ENCODE data around the gene AS3MT. TPM values are rescaled to one million over a fixed set of nuclear protein-coding genes. Genes with fewer than 3 reads are reported as not detected.
"Not testable (repeated sequence)": the region's sequence is repeated elsewhere in the genome, so short reads cannot be mapped to it uniquely, and the experiment has no call there.

The AS3MT gene
- total RNA-seq, 1 donor: 5.2 TPM

GRCh38 chr10:102845352-102845902 is 23.8 kb upstream of the AS3MT start:
- TF ChIP-seq CTCF (IDR thresholded peaks at IDR 0.05; ENCODE audit: insufficient read depth, low read depth, low read length): no peak
- DNase-seq (ENCODE audit: low read depth): no peak
- no peak overlapping the region for H3K4me3 ChIP-seq (ENCODE audit: low read depth, low read length)

- TF ChIP-seq CTCF (IDR thresholded peaks at IDR 0.05; ENCODE audit: insufficient read depth, low read depth, low read length): no peak
- H3K4me3 ChIP-seq (ENCODE audit: low read depth, low read length): no peak overlapping the region
- no peak for DNase-seq (ENCODE audit: low read depth)
Measured at GRCh38 chr10:102850025-102850518, 19.2 kb upstream of the AS3MT start.

GRCh38 chr10:102853237-102853636 is 16.0 kb upstream of the AS3MT start:
- DNase-seq (ENCODE audit: low read depth); H3K4me3 ChIP-seq (ENCODE audit: low read depth, low read length): not testable (repeated sequence)

GRCh38 chr10:102855731-102856436 is 13.4 kb upstream of the AS3MT start:
- peak; percentile 96 for DNase-seq (ENCODE audit: low read depth)
- H3K4me3 ChIP-seq (ENCODE audit: low read depth, low read length): not testable (repeated sequence)

- no peak overlapping the region for H3K4me3 ChIP-seq (ENCODE audit: low read depth, low read length)
- TF ChIP-seq CTCF (IDR thresholded peaks at IDR 0.05; ENCODE audit: insufficient read depth, low read depth, low read length): no peak
- DNase-seq (ENCODE audit: low read depth): no peak
Measured at GRCh38 chr10:102856758-102857424, 12.4 kb upstream of the AS3MT start.

- TF ChIP-seq CTCF (IDR thresholded peaks at IDR 0.05; ENCODE audit: insufficient read depth, low read depth, low read length): no peak
- no peak for DNase-seq (ENCODE audit: low read depth)
- H3K4me3 ChIP-seq (ENCODE audit: low read depth, low read length): no peak overlapping the region
Measured at GRCh38 chr10:102859911-102860310, 9.4 kb upstream of the AS3MT start.

- no peak overlapping the region for H3K4me3 ChIP-seq (ENCODE audit: low read depth, low read length)
- TF ChIP-seq CTCF (IDR thresholded peaks at IDR 0.05; ENCODE audit: insufficient read depth, low read depth, low read length): no peak
- no peak for DNase-seq (ENCODE audit: low read depth)
Measured at GRCh38 chr10:102863660-102864059, 5.6 kb upstream of the AS3MT start.

Data from fibroblast of villous mesenchyme (primary cell).